Measurements from ENCODE around the gene KLF13.
A peak's percentile ranks its signal among the peaks of the same experiment; 100 is the strongest.

KLF13 gene

DNA sequence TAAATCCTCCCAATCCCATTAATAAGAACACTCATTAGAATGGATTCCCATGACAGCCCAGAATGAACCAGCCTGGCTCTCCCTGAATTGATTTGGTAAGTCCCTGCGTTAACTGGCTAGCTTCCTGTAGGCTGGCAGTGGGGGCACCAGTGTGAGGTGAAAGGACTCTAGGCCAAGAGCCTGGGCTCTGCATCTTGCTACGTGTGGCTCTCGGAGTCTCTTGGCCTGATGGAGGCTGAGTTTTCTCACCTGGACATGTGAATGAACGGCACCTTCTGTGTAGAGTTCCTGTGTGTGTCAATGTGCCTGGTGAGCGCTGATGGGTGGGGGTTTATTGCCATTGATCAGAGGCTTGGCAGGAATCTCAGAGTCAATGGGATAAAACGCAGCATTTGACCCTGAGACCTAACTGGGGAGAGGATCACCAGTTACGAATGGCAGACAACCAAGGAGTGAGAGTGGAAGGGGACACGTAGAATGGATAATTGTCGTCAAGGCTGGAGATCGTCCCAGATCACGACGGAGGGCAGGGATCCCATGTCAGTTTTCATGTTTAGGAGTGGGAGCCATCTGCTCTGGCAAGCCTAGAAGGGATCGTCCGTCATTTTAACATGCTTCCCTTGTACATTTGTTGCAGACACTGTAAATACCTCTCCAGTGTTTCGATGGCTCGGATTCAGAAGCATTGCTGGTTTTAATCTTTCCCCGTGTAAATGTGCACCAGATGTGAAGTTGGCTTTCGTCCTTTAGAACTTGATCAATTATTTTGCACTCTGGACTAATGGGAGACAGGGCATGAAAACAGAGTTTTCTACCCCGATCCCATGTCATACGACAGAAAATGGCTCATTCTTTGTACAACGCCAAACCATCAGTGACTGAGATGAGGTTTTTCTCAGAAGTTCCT is 9.0 kb upstream of the KLF13 start:
- DNase-seq, result no peak

GRCh38 chr15:31318429-31318828 is 8.2 kb upstream of the KLF13 start:
- no peak for DNase-seq

DNA sequence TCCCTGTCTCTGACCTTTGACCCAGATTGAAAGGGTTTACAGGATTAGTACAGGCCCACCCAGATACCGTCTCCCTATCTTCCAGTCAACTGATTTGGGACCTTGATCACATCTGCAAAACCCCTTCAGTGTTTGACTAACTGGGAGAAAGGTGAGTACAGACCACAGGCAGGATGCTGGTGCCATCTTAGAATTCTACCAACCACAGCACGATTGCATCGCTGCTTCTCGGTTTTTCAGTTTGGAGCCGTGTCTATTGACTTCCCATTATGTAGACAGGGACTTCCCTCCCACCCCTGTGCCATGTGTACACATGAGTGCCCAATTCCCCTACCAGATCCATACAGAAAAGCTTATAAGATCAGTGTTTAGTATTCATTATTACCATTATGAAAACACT is 6.6 kb upstream of the KLF13 start:
- no peak for DNase-seq

DNA sequence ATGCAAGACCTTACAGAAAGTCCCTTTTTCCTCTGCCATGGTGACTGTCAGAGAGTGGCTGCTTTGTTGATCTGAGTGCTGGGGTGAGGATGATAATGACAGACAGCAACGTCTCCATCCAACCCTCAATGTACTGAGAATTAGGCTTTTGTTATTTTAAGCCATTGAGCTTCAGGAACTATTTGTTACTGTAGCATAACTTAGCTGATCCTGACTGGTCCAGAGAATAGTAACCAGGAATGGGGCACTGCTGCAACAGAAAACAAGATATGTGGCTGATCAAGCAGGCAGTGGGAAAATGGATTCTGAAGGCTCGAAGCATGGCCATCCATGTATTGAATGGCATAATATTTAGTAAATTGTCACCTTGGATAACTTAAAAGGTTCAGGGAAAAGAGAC is 5.2 kb upstream of the KLF13 start:
- DNase-seq, result no peak

DNA sequence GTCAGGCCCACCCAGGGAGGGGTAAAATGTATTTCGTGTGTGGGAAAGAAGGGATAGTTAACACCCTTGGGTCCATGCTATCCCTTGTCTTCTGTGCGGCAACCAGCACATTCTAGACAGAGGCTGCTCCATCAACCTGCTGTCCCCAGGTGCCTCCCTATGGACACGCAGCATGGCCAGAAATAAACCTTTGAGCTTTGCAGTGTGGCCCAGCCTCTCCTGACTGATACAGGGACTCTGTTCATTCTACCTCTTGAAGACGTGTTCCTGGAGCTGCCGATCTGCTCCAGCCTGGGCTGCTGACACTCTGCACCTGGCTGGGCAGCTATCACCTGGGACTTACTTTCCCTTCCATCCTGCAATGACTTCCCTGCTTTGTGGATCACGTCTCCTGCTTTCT is 4.1 kb upstream of the KLF13 start:
- no peak for DNase-seq

- no peak for DNase-seq
These were observed 3.0 kb upstream of the KLF13 start for GRCh38 chr15:31323627-31324026.

GRCh38 chr15:31324186-31324585 is 2.4 kb upstream of the KLF13 start:
- no peak for DNase-seq

DNA sequence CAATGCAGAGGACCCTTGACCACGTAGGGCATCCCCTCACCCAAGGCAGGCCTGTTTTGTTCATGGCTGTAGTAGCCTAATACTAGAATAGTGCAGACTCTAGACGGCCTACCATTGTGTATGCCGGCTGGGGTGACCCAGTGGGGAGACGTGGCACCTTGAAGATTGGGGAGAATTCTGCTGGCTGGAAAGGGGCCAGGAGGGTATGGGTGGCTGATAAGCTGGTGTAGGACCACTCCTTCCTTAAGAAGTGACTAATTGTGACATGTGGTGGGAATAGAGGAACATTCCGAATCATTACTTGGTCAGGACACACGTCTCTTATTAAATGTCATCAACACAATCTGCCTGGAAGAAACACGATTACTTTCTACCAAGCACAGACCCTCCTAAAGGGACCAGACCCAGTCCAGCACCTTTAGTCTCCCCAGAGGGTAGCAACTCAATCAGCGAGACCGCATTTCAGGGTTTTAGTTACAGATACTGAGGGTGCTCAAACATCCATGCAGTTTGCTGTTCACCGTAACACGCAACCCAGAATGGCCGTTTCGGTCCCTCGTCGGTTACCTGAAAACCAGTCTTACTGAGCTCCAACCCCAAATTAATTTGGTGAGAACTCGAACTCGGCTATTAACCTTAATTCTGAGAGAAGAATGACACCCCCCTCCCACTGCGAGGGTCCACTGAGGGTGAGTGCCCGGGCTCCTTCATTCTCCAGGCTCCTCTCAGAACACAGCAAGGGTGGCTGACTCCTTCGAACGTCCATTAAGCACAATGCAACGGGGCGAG is 1.6 kb upstream of the KLF13 start:
- no peak for DNase-seq

GRCh38 chr15:31325595-31326155 is 960 bp upstream of the KLF13 start:
- peak; percentile 11 for DNase-seq

- DNase-seq, result no peak
These were observed 437 bp downstream of the KLF13 start for GRCh38 chr15:31326875-31327668.

DNA sequence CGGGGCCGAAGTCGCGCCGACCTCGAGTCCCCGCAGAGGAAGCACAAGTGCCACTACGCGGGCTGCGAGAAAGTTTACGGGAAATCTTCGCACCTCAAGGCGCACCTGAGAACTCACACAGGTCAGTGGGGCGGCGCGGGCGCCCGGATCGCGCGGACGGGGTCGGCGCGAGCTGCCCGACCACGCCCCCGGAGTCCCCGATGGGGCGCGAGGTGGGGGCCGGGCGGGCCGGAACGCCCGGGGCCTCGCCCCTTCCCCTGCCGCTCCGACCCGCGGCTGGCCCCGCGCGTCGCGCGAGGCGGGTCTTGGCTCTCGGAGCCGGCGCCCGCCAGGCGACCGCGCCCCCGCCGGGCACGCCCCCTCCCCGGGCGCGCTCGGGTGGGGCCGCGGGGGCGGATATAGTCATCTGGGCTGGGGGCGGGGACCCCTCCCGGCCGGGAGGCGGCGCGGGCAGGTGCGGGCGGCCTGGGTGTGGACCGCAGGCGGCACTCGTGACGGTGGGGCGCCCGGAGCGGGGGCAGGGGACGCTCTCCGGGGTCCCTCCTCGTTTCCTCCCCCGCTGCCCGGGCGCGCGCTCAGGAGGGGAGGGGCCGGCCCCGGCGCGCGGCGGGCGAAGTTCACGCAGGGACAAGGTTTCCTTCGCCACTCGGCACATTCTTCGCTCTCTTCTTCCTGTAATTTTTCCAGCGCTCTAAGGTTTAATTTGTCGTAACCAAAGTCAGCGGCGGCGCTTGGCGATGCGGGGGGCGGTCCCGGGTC is 1.2 kb downstream of the KLF13 start:
- no peak for DNase-seq

GRCh38 chr15:31328428-31328968 is 1.9 kb downstream of the KLF13 start:
- DNase-seq, result no peak

DNA sequence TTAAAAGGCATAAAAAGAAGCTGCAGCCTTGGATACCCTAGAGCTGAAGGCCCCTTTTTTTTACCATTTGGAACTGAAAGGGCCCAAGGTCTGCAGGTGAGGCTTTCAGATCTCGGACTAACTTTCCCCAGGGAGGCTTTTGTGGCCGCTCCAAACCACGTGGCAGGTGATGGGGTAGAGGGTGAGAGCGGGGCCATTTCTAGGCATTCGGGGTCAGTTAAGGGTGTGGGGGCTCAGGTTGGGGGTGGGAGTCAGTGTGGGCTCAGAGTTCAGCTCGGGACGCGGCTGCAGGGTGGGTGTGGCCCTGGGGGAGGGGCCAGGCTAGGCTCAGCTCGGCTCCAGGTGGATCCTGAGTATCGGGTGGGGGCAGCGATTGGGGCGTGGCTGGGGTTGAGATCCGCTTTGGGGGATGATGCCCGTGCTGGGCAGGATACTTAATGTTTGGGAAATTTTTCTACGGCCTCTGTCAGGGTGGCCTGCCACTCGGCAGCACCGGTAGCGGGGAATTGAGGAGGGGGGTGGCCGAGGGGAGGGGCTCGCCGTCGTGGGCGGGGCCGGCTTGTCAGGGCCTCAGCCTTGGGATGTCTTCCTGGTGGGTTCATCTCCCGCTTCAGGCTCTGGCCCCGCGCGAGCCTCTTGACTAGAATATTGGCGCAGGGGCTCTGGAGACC is 2.5 kb downstream of the KLF13 start:
- DNase-seq, result no peak

GRCh38 chr15:31329640-31330010 is 3.0 kb downstream of the KLF13 start:
- DNase-seq, result no peak

DNA sequence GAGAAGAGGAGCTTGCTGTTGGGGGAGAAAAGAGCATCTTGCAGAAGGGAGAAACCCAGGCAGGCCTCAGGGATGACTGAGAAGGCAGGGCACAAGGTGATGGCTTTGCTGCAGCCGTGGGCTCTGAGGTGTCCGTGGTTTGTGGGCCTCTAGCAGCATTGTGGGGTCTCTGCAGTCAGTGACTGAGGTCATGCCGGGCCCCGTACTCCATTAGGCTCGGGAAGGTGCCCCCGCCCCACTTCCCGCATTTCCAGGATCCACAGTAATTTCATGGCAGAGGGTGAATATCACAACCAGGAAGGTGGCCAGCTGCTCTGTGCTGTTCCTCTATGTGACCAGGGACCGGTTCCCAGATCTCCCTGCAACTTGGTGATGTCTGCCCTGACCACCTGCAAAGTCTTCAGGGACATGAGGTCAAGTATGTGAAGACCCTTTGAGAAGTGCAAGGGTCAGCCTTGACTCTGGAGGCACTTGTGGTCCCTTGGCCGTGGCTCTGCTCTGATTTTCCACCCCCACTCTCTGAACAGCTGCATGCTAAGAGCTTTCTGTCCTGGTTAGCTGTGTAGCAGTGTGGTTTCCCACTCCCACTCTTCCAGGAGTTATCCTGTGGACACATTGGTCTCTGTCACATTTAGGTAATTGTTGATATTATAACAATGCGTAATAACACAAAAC is 3.6 kb downstream of the KLF13 start:
- DNase-seq, result no peak

DNA sequence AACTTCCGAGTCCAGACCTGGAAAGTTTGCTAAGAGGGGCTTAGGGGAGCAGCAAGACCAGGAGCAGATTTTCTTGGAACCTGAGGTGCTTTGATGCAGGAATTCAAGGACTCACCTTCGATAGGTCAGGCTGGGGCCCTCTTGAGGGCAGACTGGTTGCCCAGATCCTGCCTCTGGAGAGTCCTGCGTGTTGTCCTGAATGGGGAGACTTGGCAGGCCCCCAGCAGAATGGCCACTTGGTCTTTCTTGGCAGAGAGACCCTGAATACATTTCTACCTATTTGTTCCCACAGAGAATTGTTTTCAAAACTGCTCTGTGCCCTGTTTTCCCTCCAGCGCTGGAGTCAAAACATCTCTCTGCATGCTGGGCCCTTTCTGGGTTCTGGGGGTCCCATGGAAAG is 4.2 kb downstream of the KLF13 start:
- no peak for DNase-seq

DNA sequence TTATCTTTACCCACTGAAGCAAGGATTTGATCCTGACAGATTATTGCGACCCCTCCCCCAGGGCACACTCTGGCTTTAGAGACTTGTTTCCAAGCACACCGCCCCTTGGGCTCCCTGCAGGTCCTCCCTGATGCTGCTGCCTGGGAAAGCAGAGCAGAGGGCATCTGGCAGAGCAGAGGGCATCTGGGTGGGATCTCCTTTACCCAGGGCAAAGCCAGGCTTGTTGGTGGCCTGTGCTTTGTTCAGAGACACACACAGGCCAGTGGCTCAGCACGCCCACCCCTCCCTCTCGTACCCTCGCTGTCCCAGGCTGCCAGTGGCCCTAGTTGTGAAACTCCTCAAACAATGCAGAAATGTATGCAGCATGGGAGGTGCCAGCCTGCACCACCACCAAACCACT is 4.8 kb downstream of the KLF13 start:
- no peak for DNase-seq

GRCh38 chr15:31332020-31332680 is 5.5 kb downstream of the KLF13 start:
- DNase-seq, result no peak

- no peak for DNase-seq
These were observed 6.0 kb downstream of the KLF13 start for GRCh38 chr15:31332681-31333071.

- no peak for DNase-seq
These were observed 6.5 kb downstream of the KLF13 start for GRCh38 chr15:31333119-31333518.
